GM21381 (cell line): Measurements from ENCODE around the gene BIN1.

ENCODE experiments used
- ATAC-seq: cut with Tn5 transposase; IDR thresholded peaks from one replicate; pipeline ENCODE4 v1.9.1; 2021; ENCODE audit warnings: mild to moderate bottlenecking, moderate library complexity; ENCODE audit not compliant: unreplicated experiment

Gene BIN1

DNA sequence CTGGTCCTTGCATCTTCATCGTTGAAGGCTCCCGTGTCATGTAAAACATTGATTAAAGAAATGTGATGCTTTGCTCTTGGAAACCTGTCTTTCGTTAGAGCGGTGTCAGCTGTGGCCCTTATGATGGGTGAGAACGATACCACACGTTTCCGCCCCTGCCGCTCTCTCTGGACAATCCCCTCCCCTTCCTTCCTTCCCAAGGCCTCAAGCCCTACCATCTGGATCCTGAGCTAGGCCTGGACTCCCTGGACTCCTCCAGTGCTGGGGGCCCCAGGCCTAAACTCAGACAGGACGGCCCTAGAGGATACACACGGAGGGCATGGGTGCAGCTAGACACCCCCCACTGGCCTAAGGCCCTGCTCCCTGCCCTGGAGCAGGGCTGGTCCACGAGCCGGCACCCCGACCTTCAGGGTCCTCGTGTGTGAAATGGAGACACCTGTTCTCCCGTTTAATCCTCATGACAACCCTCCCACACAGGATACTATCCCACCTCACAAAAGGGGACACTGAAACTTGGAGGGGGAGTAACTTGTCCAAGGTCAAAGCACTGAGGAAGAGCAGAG, 13.2 kb downstream of the BIN1 start:
- ATAC-seq = no peak

- ATAC-seq = no peak
Observed at GRCh38 chr2:127092901-127093516, 13.9 kb downstream of the BIN1 start.

DNA sequence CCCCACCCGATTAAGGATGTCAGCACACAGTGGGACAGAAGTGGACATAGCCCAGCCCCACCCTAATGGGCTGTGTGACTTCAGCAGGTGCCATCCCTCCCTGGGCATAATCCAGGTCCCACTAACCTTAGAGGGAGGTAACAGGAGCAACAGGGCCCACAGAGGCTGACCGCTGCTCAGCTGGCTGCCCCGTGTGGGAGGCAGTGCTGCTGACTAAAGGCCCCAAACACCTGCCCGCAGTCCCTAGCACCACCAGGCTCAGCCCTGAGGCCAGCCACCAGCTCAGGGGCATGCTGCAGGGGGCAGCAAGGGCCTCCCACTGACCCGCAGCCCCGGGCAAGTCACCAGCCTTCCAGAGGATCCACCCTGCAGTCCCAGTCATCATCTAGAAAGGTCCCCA, 14.6 kb downstream of the BIN1 start:
- no peak for ATAC-seq

- no peak for ATAC-seq
Observed at GRCh38 chr2:127091886-127092285, 15.1 kb downstream of the BIN1 start.

GRCh38 chr2:127091148-127091547, 15.8 kb downstream of the BIN1 start:
- no peak for ATAC-seq

- no peak for ATAC-seq
Observed at GRCh38 chr2:127090281-127091120, 16.5 kb downstream of the BIN1 start.

DNA sequence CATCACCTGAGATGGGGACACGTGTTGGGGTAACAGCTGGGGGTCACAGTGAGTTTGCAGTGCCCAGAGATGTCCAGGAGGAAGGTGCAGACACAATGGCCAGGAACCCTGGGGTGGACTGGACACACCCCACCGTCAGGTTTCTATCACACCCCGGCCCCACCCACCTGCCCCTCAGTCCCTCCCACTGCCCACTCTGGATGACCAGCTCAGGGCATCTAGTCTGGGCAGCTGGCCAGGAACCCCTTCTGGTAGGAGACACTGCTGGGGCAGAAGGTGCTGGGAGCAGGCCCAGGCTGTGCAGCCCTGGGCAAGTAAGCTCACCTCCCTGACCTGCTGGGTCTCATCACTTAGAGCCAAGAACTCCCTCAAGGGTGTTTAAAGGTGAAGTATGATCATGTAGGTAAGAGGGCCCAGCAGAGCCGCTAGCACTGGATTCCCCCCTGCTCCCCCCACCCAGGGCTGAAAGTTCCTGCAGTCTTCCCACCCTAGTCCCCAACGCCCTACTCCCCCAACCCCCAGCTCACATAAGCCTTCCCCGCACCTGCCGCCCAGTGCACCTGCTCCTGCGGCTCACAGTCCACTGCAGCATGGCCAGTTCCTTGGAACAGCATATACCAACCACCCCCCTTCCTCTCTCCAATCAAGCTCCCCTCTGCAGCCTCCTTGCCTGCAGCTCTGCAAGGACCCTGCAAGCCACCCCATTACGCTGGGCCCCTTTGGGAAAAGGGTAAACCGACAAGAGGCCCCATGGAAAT, 17.3 kb downstream of the BIN1 start:
- no peak for ATAC-seq

DNA sequence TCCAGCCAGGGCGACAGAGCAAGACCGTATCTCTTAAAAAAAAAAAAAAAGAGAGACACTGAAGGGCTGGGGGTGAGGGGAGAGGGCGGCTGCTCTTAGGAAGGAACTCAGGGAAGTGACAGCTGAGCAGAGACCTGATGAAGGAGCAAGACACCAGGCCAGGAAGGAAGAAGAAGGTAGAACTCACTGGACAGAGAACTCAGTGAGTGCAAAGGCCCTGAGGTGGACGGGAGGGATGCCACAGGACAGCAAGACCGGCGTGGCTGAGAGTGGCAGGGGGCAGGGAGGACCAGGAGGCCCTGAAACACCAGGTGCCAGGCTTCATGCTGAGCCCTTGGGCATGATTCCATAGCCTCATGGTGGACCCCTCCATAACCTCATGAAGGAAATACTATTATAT, 18.2 kb downstream of the BIN1 start:
- ATAC-seq = no peak

GRCh38 chr2:127087791-127088495, 19.0 kb downstream of the BIN1 start:
- ATAC-seq = no peak

GRCh38 chr2:127086990-127087790, 19.8 kb downstream of the BIN1 start:
- ATAC-seq = peak; percentile 72

DNA sequence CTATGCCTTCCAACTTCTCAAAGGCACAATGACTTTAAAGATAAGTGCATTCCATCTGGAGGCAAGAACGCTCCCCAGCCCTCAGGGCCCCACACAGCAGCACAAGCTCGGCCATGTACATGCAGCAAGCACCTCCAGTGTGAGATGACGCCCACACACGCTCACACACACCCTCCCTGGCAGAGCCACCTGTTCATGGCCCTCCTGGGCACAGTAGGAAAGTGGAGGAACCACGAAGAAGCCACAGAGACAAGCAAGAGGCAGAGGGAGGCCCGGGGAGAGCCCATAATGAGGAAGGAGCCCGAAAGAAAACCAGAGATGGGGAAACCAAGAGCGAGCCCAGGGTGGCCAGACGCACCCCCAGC, 21.7 kb downstream of the BIN1 start:
- peak; percentile 25 for ATAC-seq

DNA sequence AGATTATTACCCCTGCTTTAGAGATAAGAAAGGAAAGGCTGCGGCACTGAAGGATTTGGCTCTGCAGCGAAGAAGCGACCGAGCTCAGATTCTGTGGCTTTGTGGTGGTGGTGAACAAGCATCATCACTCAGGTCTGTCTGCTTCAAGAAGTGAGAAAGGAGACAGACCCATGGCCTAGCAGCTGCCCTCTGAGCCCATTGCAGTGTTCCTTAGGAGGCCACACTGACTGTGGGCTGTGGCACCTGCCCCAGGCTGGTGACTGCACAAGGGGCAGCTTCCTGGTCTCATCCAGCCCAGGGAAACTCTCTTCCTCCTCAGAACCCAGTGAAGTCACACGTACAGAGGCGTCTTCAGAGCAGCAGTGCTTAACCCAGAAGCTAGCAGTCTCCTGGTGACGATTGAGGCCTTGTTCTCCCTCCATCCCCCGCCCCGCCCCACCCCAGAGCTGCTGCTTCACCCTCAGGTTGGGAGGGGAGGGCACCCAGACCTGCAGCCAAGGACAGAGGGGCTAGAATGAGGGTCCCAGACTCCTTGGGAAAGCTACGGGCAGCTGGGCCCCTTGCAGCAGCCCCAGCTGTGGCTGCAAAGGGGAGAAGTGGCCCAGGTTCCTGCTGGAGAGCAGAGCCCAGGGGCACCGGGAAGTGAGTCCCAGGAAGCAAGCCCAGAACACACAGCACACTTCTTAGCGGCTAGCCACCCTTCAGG, 22.2 kb downstream of the BIN1 start:
- no peak for ATAC-seq

- no peak for ATAC-seq
Observed at GRCh38 chr2:127083819-127084503, 23.0 kb downstream of the BIN1 start.

DNA sequence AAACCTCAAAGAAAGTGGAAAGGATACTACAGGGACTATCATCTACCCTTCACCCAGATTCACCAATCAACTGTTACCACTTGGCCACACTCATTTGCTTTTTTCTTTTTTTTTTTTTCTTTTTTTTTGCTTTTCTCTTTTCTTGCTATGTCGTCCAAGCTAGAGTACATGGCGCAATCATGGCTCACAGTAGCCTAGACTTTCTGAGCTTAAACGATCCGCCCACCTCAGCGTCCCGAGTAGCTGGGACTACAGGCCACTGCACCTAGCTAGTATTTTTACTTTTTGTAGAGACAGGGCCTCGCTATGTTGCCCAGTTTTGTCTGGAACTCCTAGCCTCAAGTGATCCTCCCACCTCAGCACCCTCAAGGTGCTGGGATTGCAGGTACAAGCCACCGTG, 24.0 kb downstream of the BIN1 start:
- no peak for ATAC-seq

- peak; percentile 50 for ATAC-seq
Observed at GRCh38 chr2:127081826-127082633, 24.9 kb downstream of the BIN1 start.

- ATAC-seq = peak; percentile 37
Observed at GRCh38 chr2:127080938-127081755, 25.8 kb downstream of the BIN1 start.

- peak; percentile 24 for ATAC-seq
Observed at GRCh38 chr2:127080226-127080937, 26.6 kb downstream of the BIN1 start.
